UCSD-AML1 (cell line): ENCODE measurements around the gene TIMM23B.
"Not testable (repeated sequence)": the region's sequence is repeated elsewhere in the genome, so short reads cannot be mapped to it uniquely, and the experiment has no call there.

Experiments
- DNase-seq: peaks from one replicate; lab custom pipeline; 2025; ENCODE audit not compliant: unreplicated experiment; lab: John Stamatoyannopoulos, UW

Gene TIMM23B

GRCh38 chr10:49972094-49972493, 30.2 kb downstream of the TIMM23B start:
- not testable (repeated sequence) for DNase-seq

- DNase-seq: not testable (repeated sequence)
These were observed 35.9 kb downstream of the TIMM23B start for GRCh38 chr10:49977756-49978155.

- not testable (repeated sequence) for DNase-seq
These were observed 45.4 kb downstream of the TIMM23B start for GRCh38 chr10:49987207-49987606.

- DNase-seq: not testable (repeated sequence)
These were observed 46.5 kb downstream of the TIMM23B start, which contains the start of gene AGAP6 for GRCh38 chr10:49988376-49988775. Gene AGAP6, plus strand, starts transcription at chr10:49988406. Its CDS starts 310 bp downstream, at chr10:49988716.

GRCh38 chr10:49995321-49995720, 53.5 kb downstream of the TIMM23B start:
- not testable (repeated sequence) for DNase-seq

- not testable (repeated sequence) for DNase-seq
These were observed 72.2 kb downstream of the TIMM23B start for GRCh38 chr10:50014024-50014423.

GRCh38 chr10:50015596-50016220, 73.9 kb downstream of the TIMM23B start:
- not testable (repeated sequence) for DNase-seq

- not testable (repeated sequence) for DNase-seq
These were observed 75.1 kb downstream of the TIMM23B start for GRCh38 chr10:50016926-50017325.

GRCh38 chr10:50017646-50018045, 75.8 kb downstream of the TIMM23B start:
- DNase-seq: not testable (repeated sequence)

GRCh38 chr10:50019279-50019678, 77.4 kb downstream of the TIMM23B start:
- DNase-seq: not testable (repeated sequence)

GRCh38 chr10:50020451-50021024, 78.7 kb downstream of the TIMM23B start:
- DNase-seq: not testable (repeated sequence)

GRCh38 chr10:50021646-50022045, 79.8 kb downstream of the TIMM23B start:
- no peak for DNase-seq
